OCI-LY7 (cell line): Measurements from ENCODE around the gene ZNF516. TPM values are rescaled to one million over a fixed set of nuclear protein-coding genes. Genes with fewer than 3 reads are reported as not detected.

Experiments
- BruUV-seq: library from RNA; stranded (reverse); fragments of 400-500 nt; replicated peaks from 2 replicates; lab custom pipeline; 2021; lab: Mats Ljungman, UMichigan
- CTCF ChIA-PET: fragments of 300-600 bp; sonication (Branson Sonifier 250); formaldehyde crosslinking; loops from one replicate; lab custom pipeline; 2022; ENCODE audit warnings: antibody characterized with exemption; ENCODE audit not compliant: unreplicated experiment; lab: Charles Lee
- POLR2A ChIA-PET: fragments of 300-600 bp; sonication (Branson Sonifier 250); formaldehyde crosslinking; loops from one replicate; lab custom pipeline; 2022; ENCODE audit warnings: antibody characterized with exemption; lab: Charles Lee
- DNase-seq: peaks from one replicate; pipeline ENCODE4 v3.0.0-alpha.2; 2015; ENCODE audit warnings: low spot score
- H2AFZ ChIP-seq: fragments of 200-600 bp; sonication (generic), shearing (Covaris generic); 2 replicates; pipeline ENCODE4 v1.6.1; 2014; ENCODE audit warnings: mild to moderate bottlenecking, antibody characterized with exemption, low read length, moderate library complexity
- H3K27ac ChIP-seq: fragments of 200-600 bp; sonication (generic); 2 replicates; pipeline ENCODE4 v1.5.1; 2014; ENCODE audit warnings: mixed run types, low read depth, mild to moderate bottlenecking, moderate library complexity, low read length, inconsistent platforms; ENCODE audit not compliant: poor library complexity, severe bottlenecking
- H3K36me3 ChIP-seq: fragments of 200-600 bp; sonication (generic); 2 replicates; pipeline ENCODE4 v1.6.1; 2014; ENCODE audit warnings: mild to moderate bottlenecking, antibody characterized with exemption, low read length, moderate library complexity, mixed read lengths; ENCODE audit not compliant: insufficient read depth
- H3K4me1 ChIP-seq: fragments of 200-600 bp; sonication (generic); 2 replicates; pipeline ENCODE4 v1.5.1; 2014; ENCODE audit warnings: mild to moderate bottlenecking, low read length; ENCODE audit not compliant: insufficient read depth, poor library complexity, severe bottlenecking
- H3K4me2 ChIP-seq: fragments of 200-600 bp; sonication (generic); 2 replicates; pipeline ENCODE4 v1.6.1; 2014; ENCODE audit warnings: mild to moderate bottlenecking, low read length
- H3K4me3 ChIP-seq: fragments of 200-600 bp; sonication (generic); 2 replicates; pipeline ENCODE4 v1.5.1; 2014; ENCODE audit warnings: mild to moderate bottlenecking, low read depth, low read length; ENCODE audit not compliant: poor library complexity, severe bottlenecking
- H3K79me2 ChIP-seq: fragments of 200-600 bp; sonication (generic); 2 replicates; pipeline ENCODE4 v1.6.1; 2016; ENCODE audit warnings: low read depth, mild to moderate bottlenecking, low read length, moderate library complexity, mixed read lengths; ENCODE audit not compliant: insufficient read depth
- H3K9me2 ChIP-seq: fragments of 200-600 bp; sonication (generic); 2 replicates; pipeline ENCODE4 v1.6.1; 2016; ENCODE audit warnings: mild to moderate bottlenecking, low read length, mixed read lengths; ENCODE audit not compliant: insufficient read depth
- H3K9me3 ChIP-seq: fragments of 200-600 bp; sonication (generic); 2 replicates; pipeline ENCODE4 v1.6.1; 2014; ENCODE audit warnings: mild to moderate bottlenecking, mixed run types, low read length, mixed read lengths
- H4K20me1 ChIP-seq: fragments of 200-600 bp; sonication (generic); 2 replicates; pipeline ENCODE4 v1.6.1; 2014; ENCODE audit warnings: mild to moderate bottlenecking, antibody characterized with exemption, low read length, moderate library complexity, mixed read lengths; ENCODE audit not compliant: insufficient read depth
- CTCF ChIP-seq: fragments of 200-600 bp; sonication (generic); conservative IDR thresholded peaks from 2 replicates; pipeline ENCODE4 v1.5.1; 2014; ENCODE audit warnings: mild to moderate bottlenecking, antibody characterized with exemption, low read length, moderate library complexity, mixed read lengths
- EZH2phosphoT487 ChIP-seq: fragments of 200-600 bp; sonication (generic); IDR thresholded peaks from 2 replicates; pipeline ENCODE4 v1.6.1; 2018; ENCODE audit warnings: low read depth, borderline replicate concordance, mild to moderate bottlenecking, mixed run types, antibody characterized with exemption, low read length, moderate library complexity, mixed read lengths
- intact Hi-C: fragments of 100-400 bp; cut with micrococcal nuclease; formaldehyde crosslinking; loops from one replicate; pipeline ENCODE4 v1.10.0; 2022; ENCODE audit not compliant: unreplicated experiment
- total RNA-seq, 2 experiments: library from RNA; depleted of rRNA in 1 of 2; stranded (reverse); fragments of >200 nt in 1 of 2; shearing (Covaris generic) in 1 of 2; gene quantifications; 2 replicates each; pipeline ENCODE4 v1.2.3, GENCODE V29; 2014 to 2022

The ZNF516 gene
- total RNA-seq, 2 experiments from 2014 or later, result 16.2 to 32.3 TPM

GRCh38 chr18:76434452-76434851 is 60.6 kb downstream of the ZNF516 start:
- no peak for DNase-seq
- no TSS peak for BruUV-seq
- H4K20me1 ChIP-seq, result no peaks in the 10 kb centered on the region
- ChIA-PET CTCF (no interaction called here), POLR2A (no interaction called here)
- intact Hi-C loops, result no loop called here
- H3K36me3 ChIP-seq, result peaks cover 42% of the 10 kb centered on the region
- H3K79me2 ChIP-seq, result peaks cover 45% of the 10 kb centered on the region
- H3K4me3 ChIP-seq, result no peak overlapping the region
- no peak overlapping the region for H2AFZ ChIP-seq
- peaks cover 5% of the 10 kb centered on the region for H3K4me1 ChIP-seq
- no peak overlapping the region for H3K27ac ChIP-seq
- no peaks in the 10 kb centered on the region for H3K9me3 ChIP-seq
- no peak overlapping the region for H3K4me2 ChIP-seq
- TF ChIP-seq CTCF (no peak), EZH2phosphoT487 (no peak)
- no peaks in the 10 kb centered on the region for H3K9me2 ChIP-seq

- no TSS peak for BruUV-seq
- POLR2A ChIA-PET, result no interaction called here
- Histone ChIP-seq H3K4me1 (peaks cover 9% of the 10 kb centered on the region), H3K27ac (no peak overlapping the region), H3K4me2 (no peak overlapping the region), H3K4me3 (no peak overlapping the region), H2AFZ (no peak overlapping the region), H3K9me3 (no peaks in the 10 kb centered on the region), H3K36me3 (peaks cover 37% of the 10 kb centered on the region), H3K79me2 (peaks cover 39% of the 10 kb centered on the region), H3K9me2 (no peaks in the 10 kb centered on the region), H4K20me1 (no peaks in the 10 kb centered on the region)
- no peak for DNase-seq
- intact Hi-C loops, result no loop called here
- TF ChIP-seq CTCF (no peak), EZH2phosphoT487 (no peak)
- CTCF ChIA-PET, result no interaction called here
These were observed 61.3 kb downstream of the ZNF516 start for GRCh38 chr18:76433788-76434187.

- POLR2A ChIA-PET, result no interaction called here
- intact Hi-C loops, result no loop called here
These were observed 61.9 kb downstream of the ZNF516 start for GRCh38 chr18:76432970-76433767.

More at GRCh38 chr18:76432970-76433767, 61.9 kb downstream of the ZNF516 start:
- H2AFZ ChIP-seq, result no peak overlapping the region
- CTCF ChIA-PET, result no interaction called here
- BruUV-seq, result no TSS peak
- H3K9me2 ChIP-seq, result no peaks in the 10 kb centered on the region
- H3K36me3 ChIP-seq, result peaks cover 31% of the 10 kb centered on the region
- no peak overlapping the region for H3K4me2 ChIP-seq
- H3K4me1 ChIP-seq, result peaks cover 9% of the 10 kb centered on the region
- H3K79me2 ChIP-seq, result peaks cover 38% of the 10 kb centered on the region
- no peak for TF ChIP-seq EZH2phosphoT487
- TF ChIP-seq CTCF, result no peak
- H3K27ac ChIP-seq, result no peak overlapping the region
- no peaks in the 10 kb centered on the region for H4K20me1 ChIP-seq
- H3K4me3 ChIP-seq, result no peak overlapping the region
- no peaks in the 10 kb centered on the region for H3K9me3 ChIP-seq
- DNase-seq, result no peak
